GM21526 (cell line): ENCODE data around the gene CDC42EP3.

ENCODE experiments used
- ATAC-seq: cut with Tn5 transposase; IDR thresholded peaks from one replicate; pipeline ENCODE4 v1.9.1; 2021; ENCODE audit warnings: moderate library complexity; ENCODE audit not compliant: unreplicated experiment, low FRiP score

Gene CDC42EP3

GRCh38 chr2:37656512-37657423, 14.7 kb downstream of the CDC42EP3 start:
- ATAC-seq = no peak

DNA sequence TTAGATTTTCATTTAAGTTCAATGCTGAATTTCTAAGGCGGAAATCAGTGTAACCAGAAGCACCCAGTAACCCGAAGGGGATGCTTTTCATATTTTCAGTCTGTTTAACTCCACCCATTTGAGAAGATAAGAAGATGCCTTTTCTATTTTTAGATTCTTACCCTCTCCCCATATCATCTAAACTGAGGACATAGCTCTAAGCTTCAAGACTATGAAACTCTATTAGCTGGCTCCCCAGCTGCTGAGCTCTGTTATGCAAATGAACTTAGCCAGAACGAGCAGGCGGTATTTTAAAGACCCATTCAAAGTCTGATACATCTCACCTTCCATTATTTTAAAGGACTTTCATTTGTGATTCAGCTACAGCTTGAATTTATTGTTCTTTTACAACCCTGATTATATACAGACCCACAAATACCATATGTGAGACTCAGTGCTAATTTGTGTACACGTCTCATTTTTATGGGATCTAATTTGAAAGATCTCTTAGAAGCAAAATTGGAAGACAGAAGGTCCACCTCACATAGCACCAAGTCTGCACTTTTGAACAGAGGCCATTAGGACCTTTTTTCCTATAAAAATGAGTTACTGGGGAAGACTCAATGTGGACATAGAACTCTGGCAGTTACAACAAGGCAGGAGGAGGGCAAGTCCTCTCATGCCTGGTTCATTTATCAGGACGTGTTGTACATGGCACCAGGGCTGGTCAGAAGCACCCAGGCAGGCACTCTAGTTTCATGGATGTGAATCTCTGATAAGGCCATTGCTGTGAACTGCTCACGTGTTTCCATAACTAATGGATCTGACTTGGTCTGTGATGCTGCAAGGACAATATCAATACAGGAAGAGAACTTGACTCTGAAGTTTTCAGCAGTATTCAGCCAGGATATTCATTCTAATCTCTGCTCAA, 16.3 kb downstream of the CDC42EP3 start:
- peak; percentile 77 for ATAC-seq

GRCh38 chr2:37654419-37654818, 17.0 kb downstream of the CDC42EP3 start:
- ATAC-seq = peak; percentile 13

- peak; percentile 39 for ATAC-seq
Measured at GRCh38 chr2:37653805-37654378, 17.6 kb downstream of the CDC42EP3 start.

DNA sequence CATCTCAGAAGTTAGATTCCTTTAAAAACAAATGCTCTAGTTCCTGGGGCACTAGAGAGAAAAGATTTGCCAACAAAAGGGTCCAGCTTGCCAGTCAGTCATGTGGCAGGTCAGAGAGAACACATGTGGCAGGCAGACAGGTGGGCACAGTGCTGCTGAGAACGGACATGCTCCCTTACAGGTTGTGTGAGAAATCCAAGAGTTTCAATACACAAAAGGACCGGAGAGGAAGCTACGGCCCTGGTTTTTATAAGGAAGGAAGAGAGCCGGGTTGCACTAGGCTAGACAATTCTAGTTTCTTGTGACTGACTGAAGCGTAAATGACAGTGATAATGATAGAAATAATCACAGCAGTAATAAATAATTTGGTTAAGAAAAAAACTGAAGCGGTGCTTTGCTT, 18.3 kb downstream of the CDC42EP3 start:
- ATAC-seq = no peak

- no peak for ATAC-seq
Measured at GRCh38 chr2:37652199-37652640, 19.2 kb downstream of the CDC42EP3 start.

GRCh38 chr2:37650548-37651093, 20.8 kb downstream of the CDC42EP3 start:
- no peak for ATAC-seq

DNA sequence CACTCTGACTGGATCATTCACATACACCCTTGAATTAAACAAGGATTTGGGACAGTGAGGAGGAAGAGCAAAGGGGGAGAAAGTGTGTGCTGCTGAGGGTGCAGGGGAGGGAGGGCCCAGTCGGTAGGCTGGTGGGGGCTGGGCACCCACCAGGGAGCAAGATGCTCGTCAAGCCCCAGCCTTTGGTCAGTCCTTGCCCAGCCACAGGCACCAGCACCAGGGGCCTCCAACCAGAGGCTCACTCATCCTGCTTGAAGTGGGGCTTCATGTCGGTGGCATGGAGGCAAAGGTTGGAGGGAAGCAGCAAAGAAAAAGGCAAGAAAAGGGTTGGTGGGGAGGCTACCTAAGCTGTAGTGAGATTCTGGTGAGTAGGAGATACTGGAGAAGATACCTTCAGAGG, 21.9 kb downstream of the CDC42EP3 start:
- no peak for ATAC-seq

DNA sequence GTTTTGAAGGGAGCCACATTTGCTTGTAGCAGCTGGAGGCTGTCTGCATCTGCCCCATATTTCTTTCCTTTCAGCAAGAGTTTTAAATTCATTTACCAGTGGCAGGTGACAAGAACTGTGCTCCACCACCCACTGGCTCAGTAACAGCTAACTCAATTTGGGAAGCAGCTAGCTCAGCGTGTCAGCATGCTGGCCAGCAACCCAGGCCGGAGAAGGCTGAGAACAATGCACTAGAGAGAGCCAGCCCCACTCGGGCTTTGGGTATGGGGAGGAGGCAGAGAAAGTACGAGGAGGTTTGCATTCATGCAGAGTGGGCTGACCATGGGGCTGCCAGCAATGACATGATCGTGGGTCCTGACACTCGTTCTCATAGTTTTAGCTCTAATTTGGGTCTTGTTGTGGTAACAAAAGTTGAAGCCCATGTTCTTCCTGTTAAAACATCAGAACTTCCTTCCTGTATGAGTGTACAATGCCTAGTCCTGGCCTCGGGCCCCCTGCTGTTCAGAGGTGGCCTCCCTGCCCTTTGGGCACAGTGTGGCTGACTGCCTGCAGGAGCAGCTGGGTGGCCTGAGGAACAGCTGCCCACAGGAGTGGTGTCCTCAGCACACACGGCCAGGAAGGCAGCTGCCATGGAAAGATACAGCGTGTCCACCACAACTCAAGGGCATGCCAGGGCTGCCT, 23.0 kb downstream of the CDC42EP3 start:
- no peak for ATAC-seq

DNA sequence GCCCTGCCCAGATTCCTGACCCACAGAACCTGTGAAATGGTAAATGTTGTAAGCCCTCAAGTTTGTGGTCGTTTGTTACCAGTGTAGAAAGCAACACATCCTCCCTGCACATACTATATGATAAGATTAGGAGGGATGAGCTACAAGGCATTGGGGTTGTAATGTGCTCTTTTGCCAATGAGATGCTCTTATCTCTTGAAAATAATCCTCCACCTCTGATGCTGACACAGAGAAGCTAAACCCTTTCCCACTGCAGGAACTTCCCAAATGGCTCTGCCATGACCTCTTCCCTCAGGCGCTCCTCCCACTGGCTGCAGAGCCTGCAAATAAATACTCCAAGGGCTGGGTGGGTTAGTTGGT, 23.5 kb downstream of the CDC42EP3 start:
- no peak for ATAC-seq

GRCh38 chr2:37645836-37646235, 25.6 kb downstream of the CDC42EP3 start:
- ATAC-seq = no peak

DNA sequence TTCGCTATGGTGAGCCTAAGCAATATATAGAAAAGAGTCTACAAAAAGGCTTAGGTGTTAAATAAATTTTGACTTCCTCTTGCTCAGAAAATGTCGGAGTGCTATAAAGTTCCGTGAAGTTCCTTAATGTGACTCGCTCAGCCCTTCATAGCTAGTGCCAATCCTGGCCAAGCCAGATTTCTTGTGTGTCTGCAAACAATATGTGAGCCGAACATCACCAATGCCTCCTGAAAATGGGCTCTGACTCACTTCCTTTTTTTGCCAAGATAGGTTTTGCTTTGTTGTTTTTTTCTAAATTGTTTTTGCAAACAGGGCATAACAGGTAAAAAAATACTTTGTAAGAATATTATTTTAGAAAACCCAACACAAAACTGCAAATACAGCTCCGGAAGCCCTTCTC, 26.1 kb downstream of the CDC42EP3 start:
- ATAC-seq = no peak

GRCh38 chr2:37644191-37644590, 27.3 kb downstream of the CDC42EP3 start:
- no peak for ATAC-seq

- no peak for ATAC-seq
Measured at GRCh38 chr2:37643730-37644078, 27.7 kb downstream of the CDC42EP3 start.

- no peak for ATAC-seq
Measured at GRCh38 chr2:37642907-37643729, 28.3 kb downstream of the CDC42EP3 start.

GRCh38 chr2:37641582-37642171, 29.8 kb downstream of the CDC42EP3 start:
- ATAC-seq = no peak

GRCh38 chr2:37639631-37640030, 31.8 kb downstream of the CDC42EP3 start:
- ATAC-seq = no peak

DNA sequence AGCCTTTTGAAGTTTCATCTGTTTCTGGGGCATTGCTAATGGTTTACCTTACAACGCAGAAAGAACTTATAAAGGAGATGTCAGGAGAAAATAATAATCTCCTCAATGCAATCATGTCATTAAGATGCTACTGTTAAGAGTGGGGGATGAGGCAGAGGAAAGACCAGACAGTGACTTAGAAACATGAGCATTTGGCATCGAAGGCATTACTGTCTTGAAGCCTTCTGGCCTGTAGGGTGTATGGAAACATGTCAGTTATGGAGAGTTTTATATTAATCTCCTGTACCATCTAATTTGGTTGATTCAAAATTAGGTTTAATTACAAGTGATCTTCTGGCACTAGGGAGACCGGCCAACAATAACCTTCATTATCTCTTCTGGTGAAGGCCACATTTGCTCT, 32.5 kb downstream of the CDC42EP3 start:
- ATAC-seq = no peak

- no peak for ATAC-seq
Measured at GRCh38 chr2:37637985-37638384, 33.5 kb downstream of the CDC42EP3 start.
